Spleen (tissue), 7 donors: ENCODE data around the gene PCDH15.

Experiments
- CTCF ChIP-seq, 11 experiments: fragments of 200-600 bp in 7 of 11; fragments of 450-650 bp in 4 of 11; sonication (generic) in 4 of 11; IDR thresholded peaks in 8 of 11; conservative IDR thresholded peaks in 3 of 11; 1 replicate in 7 of 11; 2 replicates in 4 of 11; pipeline versions ENCODE4 v1.4.0 to v1.8.0; 2016 to 2021; ENCODE audit warnings: antibody characterized with exemption in 11 of 11, inconsistent platforms in 4 of 11, mild to moderate bottlenecking in 1 of 11
- POLR2A ChIP-seq, 3 donors: fragments of 450-650 bp; IDR thresholded peaks; one replicate each; pipeline ENCODE4 v1.5.1; 2017; ENCODE audit warnings: antibody characterized with exemption in 3 of 3, mild to moderate bottlenecking in 1 of 3
- POLR2AphosphoS5 ChIP-seq, 3 donors: sonication (generic); formaldehyde crosslinking; IDR thresholded peaks; one replicate each; pipeline ENCODE4 v1.5.1; 2017; ENCODE audit warnings: antibody characterized with exemption in 3 of 3
- donor health status: DM: no; HTN: no; CAD: no; lungs with moderate emphysema.
- donor health status: DM: no; HTN: no; CAD: no.
- donor health status: DM: no; HTN: no; CAD: no.

GRCh38 chr10:54139819-54140428 lies 661.1 kb downstream of the PCDH15 start:
- no peak for TF ChIP-seq POLR2A (IDR thresholded peaks at IDR 0.05)
- no peak for TF ChIP-seq CTCF (IDR thresholded peaks at IDR 0.05 in 8 of 11, conservative IDR thresholded peaks at IDR 0.05 in 3 of 11)
- no peak for TF ChIP-seq POLR2AphosphoS5 (IDR thresholded peaks at IDR 0.05)
